ENCODE data around the gene TWIST2. TPM values are rescaled to one million over a fixed set of nuclear protein-coding genes. Genes with fewer than 3 reads are reported as not detected.

TWIST2 gene
- total and polyA plus RNA-seq, 10 of the 15 experiments (the other 5 are each of a cell fraction or from before 2014, with no cell fraction given): not detected

GRCh38 chr2:238811759-238812158 is 36.1 kb upstream of the TWIST2 start:
- Histone ChIP-seq H3K4me3 (no peak overlapping the region), H3K27ac (ENCODE audit: control insufficient read depth, insufficient read depth) (no peak overlapping the region), H3K36me3 (ENCODE audit: control insufficient read depth in 2 of 2, insufficient read depth in 2 of 2, low read length in 1 of 2) (no peaks in the 10 kb centered on the region), H3K9ac (ENCODE audit: control insufficient read depth, insufficient read depth, low read length) (no peak overlapping the region), H3K9me3 (replicated peaks; ENCODE audit: control insufficient read depth, insufficient read depth, low read length) (no peaks in the 10 kb centered on the region; the same call in 2 of the 3 replicates), H3K79me2 (ENCODE audit: control insufficient read depth, insufficient read depth, low read length) (no peaks in the 10 kb centered on the region), H2AFZ (ENCODE audit: control insufficient read depth, low read depth, low read length) (no peak overlapping the region), H3K4me2 (ENCODE audit: control insufficient read depth, insufficient read depth) (no peak overlapping the region), H3K27me3 (replicated peaks in 1 of 2; ENCODE audit: control insufficient read depth in 2 of 2, insufficient read depth in 2 of 2, low read length in 1 of 2) (no peaks in the 10 kb centered on the region), H3K4me1 (ENCODE audit: control insufficient read depth, insufficient read depth, low read length) (no peaks in the 10 kb centered on the region), H4K20me1 (ENCODE audit: control insufficient read depth, insufficient read depth) (no peaks in the 10 kb centered on the region)
- POLR2A ChIA-PET: no interaction called here
- CTCF ChIA-PET: no interaction called here
- intact Hi-C loops (cut with micrococcal nuclease; ENCODE audit: unreplicated experiment): no loop called here
- RAD21 ChIA-PET (ENCODE audit: unreplicated experiment): no interaction called here
- no peak for ATAC-seq
- no TSS peak for BruUV-seq (replicated peaks)
- TF ChIP-seq BCL11A (IDR thresholded peaks at IDR 0.05; ENCODE audit: low read depth, low read length): no peak
- no peak for TF ChIP-seq POLR2AphosphoS2 (IDR thresholded peaks at IDR 0.05; ENCODE audit: low read depth, low read length)
- TF ChIP-seq ZNF217 (IDR thresholded peaks at IDR 0.05): no peak
- TF ChIP-seq, protein P1, sequence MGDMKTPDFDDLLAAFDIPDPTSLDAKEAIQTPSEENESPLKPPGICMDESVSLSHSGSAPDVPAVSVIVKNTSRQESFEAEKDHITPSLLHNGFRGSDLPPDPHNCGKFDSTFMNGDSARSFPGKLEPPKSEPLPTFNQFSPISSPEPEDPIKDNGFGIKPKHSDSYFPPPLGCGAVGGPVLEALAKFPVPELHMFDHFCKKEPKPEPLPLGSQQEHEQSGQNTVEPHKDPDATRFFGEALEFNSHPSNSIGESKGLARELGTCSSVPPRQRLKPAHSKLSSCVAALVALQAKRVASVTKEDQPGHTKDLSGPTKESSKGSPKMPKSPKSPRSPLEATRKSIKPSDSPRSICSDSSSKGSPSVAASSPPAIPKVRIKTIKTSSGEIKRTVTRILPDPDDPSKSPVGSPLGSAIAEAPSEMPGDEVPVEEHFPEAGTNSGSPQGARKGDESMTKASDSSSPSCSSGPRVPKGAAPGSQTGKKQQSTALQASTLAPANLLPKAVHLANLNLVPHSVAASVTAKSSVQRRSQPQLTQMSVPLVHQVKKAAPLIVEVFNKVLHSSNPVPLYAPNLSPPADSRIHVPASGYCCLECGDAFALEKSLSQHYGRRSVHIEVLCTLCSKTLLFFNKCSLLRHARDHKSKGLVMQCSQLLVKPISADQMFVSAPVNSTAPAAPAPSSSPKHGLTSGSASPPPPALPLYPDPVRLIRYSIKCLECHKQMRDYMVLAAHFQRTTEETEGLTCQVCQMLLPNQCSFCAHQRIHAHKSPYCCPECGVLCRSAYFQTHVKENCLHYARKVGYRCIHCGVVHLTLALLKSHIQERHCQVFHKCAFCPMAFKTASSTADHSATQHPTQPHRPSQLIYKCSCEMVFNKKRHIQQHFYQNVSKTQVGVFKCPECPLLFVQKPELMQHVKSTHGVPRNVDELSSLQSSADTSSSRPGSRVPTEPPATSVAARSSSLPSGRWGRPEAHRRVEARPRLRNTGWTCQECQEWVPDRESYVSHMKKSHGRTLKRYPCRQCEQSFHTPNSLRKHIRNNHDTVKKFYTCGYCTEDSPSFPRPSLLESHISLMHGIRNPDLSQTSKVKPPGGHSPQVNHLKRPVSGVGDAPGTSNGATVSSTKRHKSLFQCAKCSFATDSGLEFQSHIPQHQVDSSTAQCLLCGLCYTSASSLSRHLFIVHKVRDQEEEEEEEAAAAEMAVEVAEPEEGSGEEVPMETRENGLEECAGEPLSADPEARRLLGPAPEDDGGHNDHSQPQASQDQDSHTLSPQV (IDR thresholded peaks at IDR 0.05): no peak
- no peak for TF ChIP-seq HCFC1 (IDR thresholded peaks at IDR 0.05; ENCODE audit: low read length)
- FAIRE-seq: no peak
- 39% methylated on average over 5 of the region's 5 CpGs for WGBS (ENCODE audit: insufficient coverage, insufficient replicate concordance, low lambda C conversion rate, missing lambda C conversion rate)
- SMC1A ChIA-PET (ENCODE audit: uncharacterized antibody, unreplicated experiment): no interaction called here
- in situ Hi-C loops (cut with MboI): no loop called here
- DNase-seq (ENCODE audit: low read depth, low spot score): no peak
